ENCODE measurements around the gene TPRN. TPM values are rescaled to one million over a fixed set of nuclear protein-coding genes. Genes with fewer than 3 reads are reported as not detected.

TPRN gene
- total RNA-seq, 4 donors from 2014 or later: 6.5 to 13.5 (median 9.9) TPM

- no peak for DNase-seq
- TF ChIP-seq POLR2A (IDR thresholded peaks at IDR 0.05) (no peak), CTCF (IDR thresholded peaks at IDR 0.05) (no peak)
- Histone ChIP-seq H3K4me3 (replicated peaks in 1 of 3) (no peak overlapping the region), H3K36me3 (no peaks in the 10 kb centered on the region), H3K9me3 (no peaks in the 10 kb centered on the region), H3K4me1 (peaks cover 9 to 26% of the 10 kb centered on the region in 2 donors), H3K27ac (no peak overlapping the region), H3K27me3 (peaks cover 45% of the 10 kb centered on the region)
- intact Hi-C loops (cut with DNase I): no loop called here
- WGBS, 2 donors: 66 to 72% methylated on average over 16 to 17 of the region's 17 CpGs
Measured at GRCh38 chr9:137160054-137160425, 40.5 kb downstream of the TPRN start.

- intact Hi-C loops (cut with DNase I): no loop called here
- H3K4me3 ChIP-seq (replicated peaks in 1 of 3): no peak overlapping the region
- no peaks in the 10 kb centered on the region for H3K36me3 ChIP-seq
- TF ChIP-seq POLR2A (IDR thresholded peaks at IDR 0.05) (no peak), CTCF (IDR thresholded peaks at IDR 0.05) (no peak)
- DNase-seq: no peak
- peaks cover 9 to 26% of the 10 kb centered on the region in 2 donors for H3K4me1 ChIP-seq
- 30 to 42% methylated on average over 14 of the region's 14 CpGs for WGBS, 2 donors
- H3K27me3 ChIP-seq: peaks cover 44% of the 10 kb centered on the region
- H3K9me3 ChIP-seq: no peaks in the 10 kb centered on the region
- no peak overlapping the region for H3K27ac ChIP-seq
Measured at GRCh38 chr9:137159105-137160053, 41.2 kb downstream of the TPRN start.

- intact Hi-C loops (cut with DNase I): no loop called here
- no peak for DNase-seq
- no peaks in the 10 kb centered on the region for H3K9me3 ChIP-seq
- TF ChIP-seq CTCF (IDR thresholded peaks at IDR 0.05) (no peak), POLR2A (IDR thresholded peaks at IDR 0.05) (no peak)
- H3K27me3 ChIP-seq: peaks cover 39% of the 10 kb centered on the region
- peaks cover 9 to 26% of the 10 kb centered on the region in 2 donors for H3K4me1 ChIP-seq
- no peak overlapping the region for H3K27ac ChIP-seq
- H3K4me3 ChIP-seq (replicated peaks in 1 of 3): no peak overlapping the region
- WGBS, 2 donors: 27 to 51% methylated on average over 2 to 3 of the region's 4 CpGs
- H3K36me3 ChIP-seq: no peaks in the 10 kb centered on the region
Measured at GRCh38 chr9:137158625-137159024, 41.9 kb downstream of the TPRN start.

GRCh38 chr9:137157618-137158415, 42.7 kb downstream of the TPRN start:
- intact Hi-C loops (cut with DNase I): no loop called here
- Histone ChIP-seq H3K9me3 (no peaks in the 10 kb centered on the region), H3K36me3 (no peaks in the 10 kb centered on the region), H3K27ac (no peak overlapping the region), H3K4me3 (replicated peaks in 1 of 3) (no peak overlapping the region), H3K4me1 (peaks cover 4 to 19% of the 10 kb centered on the region in 2 donors), H3K27me3 (peaks cover 39% of the 10 kb centered on the region)
- TF ChIP-seq CTCF (IDR thresholded peaks at IDR 0.05) (no peak), POLR2A (IDR thresholded peaks at IDR 0.05) (no peak)
- 57 to 62% methylated on average over 11 to 19 of the region's 19 CpGs for WGBS, 2 donors
- DNase-seq: no peak
